OCI-LY7 (cell line): Measurements from ENCODE around the gene CD28. TPM values are rescaled to one million over a fixed set of nuclear protein-coding genes. Genes with fewer than 3 reads are reported as not detected.
"Not testable (repeated sequence)": the region's sequence is repeated elsewhere in the genome, so short reads cannot be mapped to it uniquely, and the experiment has no call there.

ENCODE experiments used
- BruUV-seq: library from RNA; stranded (reverse); fragments of 400-500 nt; replicated peaks from 2 replicates; lab custom pipeline; 2021; lab: Mats Ljungman, UMichigan
- CTCF ChIA-PET: fragments of 300-600 bp; sonication (Branson Sonifier 250); formaldehyde crosslinking; loops from one replicate; lab custom pipeline; 2022; ENCODE audit warnings: antibody characterized with exemption; ENCODE audit not compliant: unreplicated experiment; lab: Charles Lee
- POLR2A ChIA-PET: fragments of 300-600 bp; sonication (Branson Sonifier 250); formaldehyde crosslinking; loops from one replicate; lab custom pipeline; 2022; ENCODE audit warnings: antibody characterized with exemption; lab: Charles Lee
- DNase-seq: peaks from one replicate; pipeline ENCODE4 v3.0.0-alpha.2; 2015; ENCODE audit warnings: low spot score
- H2AFZ ChIP-seq: fragments of 200-600 bp; sonication (generic), shearing (Covaris generic); 2 replicates; pipeline ENCODE4 v1.6.1; 2014; ENCODE audit warnings: mild to moderate bottlenecking, antibody characterized with exemption, low read length, moderate library complexity
- H3K27ac ChIP-seq: fragments of 200-600 bp; sonication (generic); 2 replicates; pipeline ENCODE4 v1.5.1; 2014; ENCODE audit warnings: mixed run types, low read depth, mild to moderate bottlenecking, moderate library complexity, low read length, inconsistent platforms; ENCODE audit not compliant: poor library complexity, severe bottlenecking
- H3K36me3 ChIP-seq: fragments of 200-600 bp; sonication (generic); 2 replicates; pipeline ENCODE4 v1.6.1; 2014; ENCODE audit warnings: mild to moderate bottlenecking, antibody characterized with exemption, low read length, moderate library complexity, mixed read lengths; ENCODE audit not compliant: insufficient read depth
- H3K4me1 ChIP-seq: fragments of 200-600 bp; sonication (generic); 2 replicates; pipeline ENCODE4 v1.5.1; 2014; ENCODE audit warnings: mild to moderate bottlenecking, low read length; ENCODE audit not compliant: insufficient read depth, poor library complexity, severe bottlenecking
- H3K4me2 ChIP-seq: fragments of 200-600 bp; sonication (generic); 2 replicates; pipeline ENCODE4 v1.6.1; 2014; ENCODE audit warnings: mild to moderate bottlenecking, low read length
- H3K4me3 ChIP-seq: fragments of 200-600 bp; sonication (generic); 2 replicates; pipeline ENCODE4 v1.5.1; 2014; ENCODE audit warnings: mild to moderate bottlenecking, low read depth, low read length; ENCODE audit not compliant: poor library complexity, severe bottlenecking
- H3K79me2 ChIP-seq: fragments of 200-600 bp; sonication (generic); 2 replicates; pipeline ENCODE4 v1.6.1; 2016; ENCODE audit warnings: low read depth, mild to moderate bottlenecking, low read length, moderate library complexity, mixed read lengths; ENCODE audit not compliant: insufficient read depth
- H3K9me2 ChIP-seq: fragments of 200-600 bp; sonication (generic); 2 replicates; pipeline ENCODE4 v1.6.1; 2016; ENCODE audit warnings: mild to moderate bottlenecking, low read length, mixed read lengths; ENCODE audit not compliant: insufficient read depth
- H3K9me3 ChIP-seq: fragments of 200-600 bp; sonication (generic); 2 replicates; pipeline ENCODE4 v1.6.1; 2014; ENCODE audit warnings: mild to moderate bottlenecking, mixed run types, low read length, mixed read lengths
- H4K20me1 ChIP-seq: fragments of 200-600 bp; sonication (generic); 2 replicates; pipeline ENCODE4 v1.6.1; 2014; ENCODE audit warnings: mild to moderate bottlenecking, antibody characterized with exemption, low read length, moderate library complexity, mixed read lengths; ENCODE audit not compliant: insufficient read depth
- CTCF ChIP-seq: fragments of 200-600 bp; sonication (generic); conservative IDR thresholded peaks from 2 replicates; pipeline ENCODE4 v1.5.1; 2014; ENCODE audit warnings: mild to moderate bottlenecking, antibody characterized with exemption, low read length, moderate library complexity, mixed read lengths
- EZH2phosphoT487 ChIP-seq: fragments of 200-600 bp; sonication (generic); IDR thresholded peaks from 2 replicates; pipeline ENCODE4 v1.6.1; 2018; ENCODE audit warnings: low read depth, borderline replicate concordance, mild to moderate bottlenecking, mixed run types, antibody characterized with exemption, low read length, moderate library complexity, mixed read lengths
- intact Hi-C: fragments of 100-400 bp; cut with micrococcal nuclease; formaldehyde crosslinking; loops from one replicate; pipeline ENCODE4 v1.10.0; 2022; ENCODE audit not compliant: unreplicated experiment
- total RNA-seq, 2 experiments: library from RNA; depleted of rRNA in 1 of 2; stranded (reverse); fragments of >200 nt in 1 of 2; shearing (Covaris generic) in 1 of 2; gene quantifications; 2 replicates each; pipeline ENCODE4 v1.2.3, GENCODE V29; 2014 to 2022

The CD28 gene
- total RNA-seq, 2 experiments from 2014 or later = 0.92 to 44.6 TPM

- ChIA-PET POLR2A (interaction anchor here (0.7 to 1.3 kb wide), 3 partner anchors 10 to 102 kb away, joined by 3 to 5 read pairs (median 3); partner anchors contain the start of gene CD28), CTCF (interaction anchor here (1.1 kb wide), 1 partner anchor 15 kb away, joined by 3 read pairs; no protein-coding TSS in a partner anchor)
- Histone ChIP-seq H3K9me3 (no peaks in the 10 kb centered on the region), H3K9me2 (no peaks in the 10 kb centered on the region), H3K36me3 (no peaks in the 10 kb centered on the region), H4K20me1 (no peaks in the 10 kb centered on the region), H3K4me3 (no peak overlapping the region), H3K27ac (no peak overlapping the region), H3K79me2 (no peaks in the 10 kb centered on the region), H3K4me2 (peak overlapping the region; percentile 19), H2AFZ (no peak overlapping the region), H3K4me1 (peaks cover 36% of the 10 kb centered on the region)
- TF ChIP-seq EZH2phosphoT487 (no peak), CTCF (no peak)
- no TSS peak for BruUV-seq
- intact Hi-C loops = no loop called here
- DNase-seq = no peak
Observed at GRCh38 chr2:203697190-203697589, 9.2 kb upstream of the CD28 start.

- intact Hi-C loops, H4K20me1 ChIP-seq, H3K27ac ChIP-seq, H3K79me2 ChIP-seq, H3K9me2 ChIP-seq, H2AFZ ChIP-seq, H3K36me3 ChIP-seq, H3K9me3 ChIP-seq, BruUV-seq, H3K4me3 ChIP-seq, DNase-seq: not testable (repeated sequence)
- ChIA-PET POLR2A (interaction anchor here (0.7 kb wide), 1 partner anchor 102 kb away, joined by 3 read pairs; no protein-coding TSS in a partner anchor), CTCF (interaction anchor here (1.1 kb wide), 1 partner anchor 16 kb away, joined by 3 read pairs; no protein-coding TSS in a partner anchor)
- Histone ChIP-seq H3K4me1 (peaks cover 32% of the 10 kb centered on the region), H3K4me2 (peak overlapping the region; percentile 19; the same call in 1 of the 2 replicates)
Observed at GRCh38 chr2:203697763-203698162, 8.7 kb upstream of the CD28 start.

GRCh38 chr2:203698410-203698809 is 8.0 kb upstream of the CD28 start:
- BruUV-seq = not testable (repeated sequence)

More at GRCh38 chr2:203698410-203698809, 8.0 kb upstream of the CD28 start:
- H4K20me1 ChIP-seq, DNase-seq, H3K9me3 ChIP-seq, H3K36me3 ChIP-seq, POLR2A ChIA-PET, H3K9me2 ChIP-seq, H2AFZ ChIP-seq, H3K4me3 ChIP-seq, H3K27ac ChIP-seq, H3K79me2 ChIP-seq, H3K4me2 ChIP-seq, intact Hi-C loops: not testable (repeated sequence)
- peaks cover 32% of the 10 kb centered on the region for H3K4me1 ChIP-seq
- CTCF ChIA-PET = interaction anchor here (1.1 kb wide), 1 partner anchor 16 kb away, joined by 3 read pairs; no protein-coding TSS in a partner anchor
